C4-2B (cell line): ENCODE measurements around the gene PICALM.
"Not testable (repeated sequence)": the region's sequence is repeated elsewhere in the genome, so short reads cannot be mapped to it uniquely, and the experiment has no call there.

Experiments
- H3K27ac ChIP-seq: fragments of 450-650 bp; 2 replicates; pipeline ENCODE4 v1.5.1; 2017
- ZFX ChIP-seq: fragments of 450-650 bp; IDR thresholded peaks from 2 replicates; pipeline ENCODE4 v1.6.1; 2017
- TF ChIP-seq, protein P1 (sequence below): fragments of 450-650 bp; conservative IDR thresholded peaks from 2 replicates; pipeline ENCODE4 v1.5.1; 2017; ENCODE audit warnings: mild to moderate bottlenecking

Gene PICALM

DNA sequence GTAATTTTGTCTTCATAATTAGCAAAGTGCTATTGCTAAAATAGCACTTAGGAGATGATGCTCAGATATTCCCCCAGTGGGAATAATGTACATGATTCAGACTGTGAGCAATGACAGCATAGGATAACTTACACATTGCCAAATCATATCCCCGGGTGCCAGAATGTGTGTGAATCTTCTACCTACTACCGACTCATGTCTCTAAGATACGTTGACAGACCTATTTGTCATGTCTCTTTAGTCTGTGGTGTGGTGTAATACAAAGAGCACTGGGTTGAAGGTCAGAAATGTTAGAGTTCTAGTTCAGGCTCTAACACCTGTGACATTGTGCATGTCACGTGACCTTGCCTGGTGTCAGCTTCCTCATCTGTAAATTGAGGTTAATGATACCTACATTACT lies 31.0 kb upstream of the PICALM start:
- H3K27ac ChIP-seq, result no peak overlapping the region
- TF ChIP-seq, protein P1, sequence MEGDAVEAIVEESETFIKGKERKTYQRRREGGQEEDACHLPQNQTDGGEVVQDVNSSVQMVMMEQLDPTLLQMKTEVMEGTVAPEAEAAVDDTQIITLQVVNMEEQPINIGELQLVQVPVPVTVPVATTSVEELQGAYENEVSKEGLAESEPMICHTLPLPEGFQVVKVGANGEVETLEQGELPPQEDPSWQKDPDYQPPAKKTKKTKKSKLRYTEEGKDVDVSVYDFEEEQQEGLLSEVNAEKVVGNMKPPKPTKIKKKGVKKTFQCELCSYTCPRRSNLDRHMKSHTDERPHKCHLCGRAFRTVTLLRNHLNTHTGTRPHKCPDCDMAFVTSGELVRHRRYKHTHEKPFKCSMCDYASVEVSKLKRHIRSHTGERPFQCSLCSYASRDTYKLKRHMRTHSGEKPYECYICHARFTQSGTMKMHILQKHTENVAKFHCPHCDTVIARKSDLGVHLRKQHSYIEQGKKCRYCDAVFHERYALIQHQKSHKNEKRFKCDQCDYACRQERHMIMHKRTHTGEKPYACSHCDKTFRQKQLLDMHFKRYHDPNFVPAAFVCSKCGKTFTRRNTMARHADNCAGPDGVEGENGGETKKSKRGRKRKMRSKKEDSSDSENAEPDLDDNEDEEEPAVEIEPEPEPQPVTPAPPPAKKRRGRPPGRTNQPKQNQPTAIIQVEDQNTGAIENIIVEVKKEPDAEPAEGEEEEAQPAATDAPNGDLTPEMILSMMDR, result no peak
- no peak for TF ChIP-seq ZFX

DNA sequence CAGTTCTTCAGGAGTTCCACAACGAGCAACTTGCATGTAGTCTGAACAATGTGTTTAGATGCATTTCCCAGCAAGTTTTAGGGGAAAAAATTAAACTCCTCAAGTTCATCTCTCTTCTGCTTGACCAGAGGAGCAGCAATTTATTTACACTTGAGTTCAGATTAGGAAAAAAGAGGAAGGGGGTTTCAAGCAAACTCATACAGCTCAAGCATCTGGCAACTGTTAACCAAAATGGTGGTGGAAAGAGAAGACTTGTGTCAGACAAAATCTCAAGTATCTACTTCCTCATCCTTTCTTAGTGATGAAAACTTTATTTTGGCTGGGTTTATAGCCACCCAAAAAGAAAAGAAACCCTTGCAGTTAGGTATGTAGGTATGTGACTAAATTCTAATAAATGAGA lies 29.1 kb upstream of the PICALM start:
- H3K27ac ChIP-seq, result no peak overlapping the region
- TF ChIP-seq ZFX, result no peak
- TF ChIP-seq, protein P1, result no peak

DNA sequence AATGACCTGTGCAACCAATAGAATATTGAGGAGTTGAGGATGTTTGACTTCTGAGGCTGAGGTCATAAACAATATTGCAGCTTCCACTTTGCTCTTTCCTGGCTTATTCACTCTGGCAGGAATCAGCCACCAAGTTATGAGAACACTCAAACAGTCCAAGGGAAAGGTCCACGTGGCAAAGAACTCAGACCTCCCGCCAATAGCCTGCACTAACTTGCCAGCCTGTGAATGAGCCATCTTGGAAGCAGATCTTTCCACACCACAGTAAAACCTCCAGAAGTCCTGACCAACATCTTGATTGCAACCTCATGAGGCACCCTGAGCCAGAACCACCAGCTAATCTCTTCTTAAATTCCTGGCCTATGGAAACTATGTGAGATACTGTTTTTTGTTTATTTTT lies 22.7 kb upstream of the PICALM start:
- TF ChIP-seq, protein P1, result no peak
- no peak for TF ChIP-seq ZFX
- no peak overlapping the region for H3K27ac ChIP-seq

- no peak for TF ChIP-seq ZFX
- TF ChIP-seq, protein P1, result no peak
- H3K27ac ChIP-seq, result no peak overlapping the region
These were observed 22.2 kb upstream of the PICALM start for GRCh38 chr11:86091086-86091485.

DNA sequence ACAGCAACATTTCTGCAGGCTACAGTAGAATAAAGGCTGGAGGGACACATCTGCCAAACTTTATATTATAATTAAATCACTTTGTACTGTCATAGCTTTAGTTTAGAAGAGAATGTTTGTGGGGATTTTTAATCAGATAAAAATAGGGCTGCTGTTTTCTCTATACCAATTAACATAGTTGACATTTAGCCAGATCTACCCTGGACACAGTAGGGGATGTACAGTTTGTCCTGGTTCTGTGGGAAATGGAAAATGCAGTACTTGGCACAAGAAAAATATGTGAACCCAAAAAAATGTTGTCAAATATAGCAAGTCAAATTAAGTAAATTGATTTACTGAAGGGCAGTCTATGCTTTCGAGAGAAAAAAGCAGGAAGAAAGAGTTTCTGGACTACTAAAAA lies 20.8 kb upstream of the PICALM start:
- no peak for TF ChIP-seq ZFX
- TF ChIP-seq, protein P1, result no peak
- no peak overlapping the region for H3K27ac ChIP-seq

DNA sequence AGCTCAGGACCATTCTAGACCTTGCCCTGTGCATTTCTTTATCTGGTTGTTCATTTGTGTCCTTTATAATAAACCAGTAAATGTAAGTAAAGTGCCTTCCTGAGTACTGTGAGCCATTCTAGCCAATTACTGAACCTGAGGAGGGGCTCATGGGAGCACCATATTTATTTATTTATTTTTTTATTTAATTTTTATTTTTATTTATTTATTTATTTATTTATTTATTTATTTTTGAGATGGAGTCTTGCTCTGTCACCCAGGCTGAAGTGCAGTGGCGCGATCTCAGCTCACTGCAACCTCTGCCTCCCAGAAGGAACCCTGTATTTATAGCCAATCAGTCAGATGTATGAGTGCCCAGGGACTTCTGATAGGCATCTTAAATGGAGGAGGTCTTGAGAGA lies 18.8 kb upstream of the PICALM start:
- H3K27ac ChIP-seq, result not testable (repeated sequence)

DNA sequence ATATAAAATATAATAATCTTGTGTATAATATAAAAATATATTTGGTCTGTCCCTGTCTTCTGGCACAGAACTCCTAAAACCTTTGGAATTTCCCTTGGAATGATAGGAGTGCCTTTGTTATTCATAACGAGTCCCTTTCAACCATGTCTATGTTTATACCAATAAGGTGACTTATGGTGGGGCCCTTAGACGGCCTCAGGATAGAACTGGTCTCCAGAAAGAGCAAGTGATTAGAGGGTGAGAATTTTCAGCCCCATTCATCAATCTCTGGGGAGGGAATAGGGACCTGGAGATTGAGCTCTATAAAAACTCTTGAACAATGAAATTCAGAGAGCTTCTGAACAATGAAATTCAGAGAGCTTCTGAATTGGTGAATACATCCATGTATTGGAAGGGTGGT lies 18.4 kb upstream of the PICALM start:
- no peak overlapping the region for H3K27ac ChIP-seq
- TF ChIP-seq ZFX, result no peak
- TF ChIP-seq, protein P1, result no peak

DNA sequence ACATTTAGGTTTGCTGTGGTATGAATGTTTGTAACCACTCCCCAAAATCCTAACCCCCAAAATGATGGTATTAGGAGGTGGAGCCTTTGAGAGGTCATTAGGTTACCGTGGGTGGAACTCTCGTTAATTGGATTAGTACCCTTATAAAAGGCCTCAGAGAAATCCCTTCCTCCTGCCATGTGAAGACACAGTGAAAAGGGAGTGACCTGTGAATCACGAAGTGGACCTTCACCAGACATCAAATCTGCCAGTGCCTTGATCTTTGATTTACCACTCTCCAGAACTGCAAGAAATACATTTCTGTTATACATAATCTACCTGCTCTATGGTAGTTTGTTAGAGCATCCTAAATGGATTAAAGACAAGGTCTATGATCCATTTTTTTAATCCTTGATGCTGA lies 12.6 kb upstream of the PICALM start:
- H3K27ac ChIP-seq, result no peak overlapping the region
- TF ChIP-seq, protein P1, result no peak
- no peak for TF ChIP-seq ZFX
